Subcutaneous adipose tissue (tissue), 4 donors: ENCODE results near the gene DAP3. TPM values are rescaled to one million over a fixed set of nuclear protein-coding genes. Genes with fewer than 3 reads are reported as not detected.

Source experiments
- CTCF ChIP-seq: fragments of 450-650 bp; IDR thresholded peaks from one replicate; pipeline ENCODE4 v1.5.1; 2016; ENCODE audit warnings: low read depth, mild to moderate bottlenecking, control low read depth, antibody characterized with exemption, moderate library complexity
- total RNA-seq, 4 donors: library from RNA; depleted of rRNA; stranded (reverse); fragments of >200 nt; gene quantifications; one replicate each; pipeline ENCODE4 v1.1.0, GENCODE V29; 2016

DAP3 gene
- total RNA-seq, 4 donors from 2014 or later, result 105 to 180 (median 117) TPM

- no peak for TF ChIP-seq CTCF
Measured at GRCh38 chr1:155740995-155741394, 52.1 kb downstream of the DAP3 start.

GRCh38 chr1:155741908-155742307 lies 53.0 kb downstream of the DAP3 start:
- no peak for TF ChIP-seq CTCF

- TF ChIP-seq CTCF, result no peak
Measured at GRCh38 chr1:155744711-155745283, 55.9 kb downstream of the DAP3 start.

- no peak for TF ChIP-seq CTCF
Measured at GRCh38 chr1:155759966-155760630, 71.2 kb downstream of the DAP3 start.

GRCh38 chr1:155760751-155761475 lies 72.0 kb downstream of the DAP3 start:
- no peak for TF ChIP-seq CTCF

GRCh38 chr1:155761736-155762405 lies 73.0 kb downstream of the DAP3 start:
- no peak for TF ChIP-seq CTCF

- TF ChIP-seq CTCF, result no peak
Measured at GRCh38 chr1:155769257-155769656, 80.4 kb downstream of the DAP3 start.
